ENCODE measurements around the gene EPB41L4A. TPM values are rescaled to one million over a fixed set of nuclear protein-coding genes. Genes with fewer than 3 reads are reported as not detected.
"Not testable (repeated sequence)": the region's sequence is repeated elsewhere in the genome, so short reads cannot be mapped to it uniquely, and the experiment has no call there.

The EPB41L4A gene
- total RNA-seq, 1 donor: 0.86 TPM

DNA sequence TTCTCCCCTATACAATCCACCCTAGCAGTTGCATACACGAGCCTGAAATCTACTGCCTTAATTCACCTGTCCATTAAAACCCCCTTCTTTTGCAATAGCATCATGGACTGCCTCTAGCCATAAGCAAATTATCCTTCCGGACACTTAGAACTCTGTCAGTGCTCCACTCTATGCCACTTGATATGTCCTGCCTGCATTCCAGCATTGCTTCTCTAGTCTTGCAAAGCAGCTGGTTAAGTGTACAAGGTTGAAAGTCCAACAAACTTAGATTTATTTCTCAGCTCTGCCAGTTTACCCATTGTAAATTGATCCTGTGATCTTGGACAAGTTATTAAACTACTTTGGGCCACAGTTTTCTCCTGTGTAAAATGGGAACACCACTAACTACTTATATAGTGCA is 197.9 kb downstream of the EPB41L4A start:
- H3K4me3 ChIP-seq (ENCODE audit: low read depth, low read length): no peak overlapping the region
- no peak for DNase-seq (ENCODE audit: low read depth)
- TF ChIP-seq, protein P1, sequence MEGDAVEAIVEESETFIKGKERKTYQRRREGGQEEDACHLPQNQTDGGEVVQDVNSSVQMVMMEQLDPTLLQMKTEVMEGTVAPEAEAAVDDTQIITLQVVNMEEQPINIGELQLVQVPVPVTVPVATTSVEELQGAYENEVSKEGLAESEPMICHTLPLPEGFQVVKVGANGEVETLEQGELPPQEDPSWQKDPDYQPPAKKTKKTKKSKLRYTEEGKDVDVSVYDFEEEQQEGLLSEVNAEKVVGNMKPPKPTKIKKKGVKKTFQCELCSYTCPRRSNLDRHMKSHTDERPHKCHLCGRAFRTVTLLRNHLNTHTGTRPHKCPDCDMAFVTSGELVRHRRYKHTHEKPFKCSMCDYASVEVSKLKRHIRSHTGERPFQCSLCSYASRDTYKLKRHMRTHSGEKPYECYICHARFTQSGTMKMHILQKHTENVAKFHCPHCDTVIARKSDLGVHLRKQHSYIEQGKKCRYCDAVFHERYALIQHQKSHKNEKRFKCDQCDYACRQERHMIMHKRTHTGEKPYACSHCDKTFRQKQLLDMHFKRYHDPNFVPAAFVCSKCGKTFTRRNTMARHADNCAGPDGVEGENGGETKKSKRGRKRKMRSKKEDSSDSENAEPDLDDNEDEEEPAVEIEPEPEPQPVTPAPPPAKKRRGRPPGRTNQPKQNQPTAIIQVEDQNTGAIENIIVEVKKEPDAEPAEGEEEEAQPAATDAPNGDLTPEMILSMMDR (IDR thresholded peaks at IDR 0.05; ENCODE audit: insufficient read depth, low read depth, low read length): no peak

DNA sequence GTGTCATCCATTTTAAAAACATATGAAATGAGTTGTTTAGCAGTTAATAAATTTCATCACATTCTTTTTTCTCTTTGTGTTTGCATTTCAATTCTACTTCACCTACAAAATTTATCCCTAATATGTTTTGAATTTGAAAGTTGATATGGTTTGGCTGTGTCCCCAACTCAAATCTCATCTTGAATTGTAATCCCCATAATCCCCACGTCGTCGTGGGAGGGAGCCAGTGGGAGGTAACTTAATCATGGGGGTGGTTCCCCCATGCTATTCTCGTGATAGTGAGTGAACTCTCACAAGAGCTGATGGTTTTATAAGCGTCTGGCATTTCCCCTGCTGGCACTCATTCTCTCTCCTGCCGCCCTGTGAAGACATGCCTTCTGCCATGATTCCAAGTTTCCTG is 200.1 kb downstream of the EPB41L4A start:
- DNase-seq (ENCODE audit: low read depth): no peak
- TF ChIP-seq, protein P1 (IDR thresholded peaks at IDR 0.05; ENCODE audit: insufficient read depth, low read depth, low read length): no peak
- no peak overlapping the region for H3K4me3 ChIP-seq (ENCODE audit: low read depth, low read length)

DNA sequence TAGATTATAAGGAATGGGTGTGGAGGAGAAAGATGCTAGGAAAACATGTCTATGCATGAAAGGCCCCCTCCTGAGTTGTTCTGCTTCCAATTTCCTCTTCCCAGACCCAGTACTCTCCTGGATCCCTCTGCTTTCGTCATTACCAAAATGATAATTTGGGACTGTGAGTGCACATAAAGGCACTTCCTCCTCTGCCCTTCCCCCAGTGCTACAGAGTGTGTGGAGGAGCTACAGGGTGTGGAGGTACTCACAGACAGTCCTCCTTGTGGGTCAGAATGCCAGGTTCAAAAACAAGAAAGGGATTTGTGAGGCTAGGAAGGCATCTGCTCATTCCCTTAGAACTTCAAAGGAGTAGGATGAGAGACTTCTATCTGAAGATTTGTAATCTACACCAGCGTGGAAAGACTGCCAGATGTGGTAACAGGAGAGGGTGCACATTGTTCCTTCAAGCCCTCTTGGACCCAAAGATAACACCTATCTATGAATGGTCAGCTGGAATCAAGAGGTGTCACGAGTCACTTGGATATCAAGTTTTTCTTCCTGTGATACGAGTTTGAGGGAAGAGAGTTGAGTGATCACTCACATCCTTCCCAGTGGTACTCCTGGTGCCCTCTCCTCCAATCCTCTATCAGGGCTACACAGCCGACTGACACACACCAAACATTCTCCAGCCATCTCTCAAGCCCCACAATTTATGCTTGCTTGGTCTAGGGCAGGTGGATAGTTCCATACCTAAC is 201.1 kb downstream of the EPB41L4A start:
- TF ChIP-seq, protein P1 (IDR thresholded peaks at IDR 0.05; ENCODE audit: insufficient read depth, low read depth, low read length): no peak
- no peak overlapping the region for H3K4me3 ChIP-seq (ENCODE audit: low read depth, low read length)
- DNase-seq (ENCODE audit: low read depth): no peak

DNA sequence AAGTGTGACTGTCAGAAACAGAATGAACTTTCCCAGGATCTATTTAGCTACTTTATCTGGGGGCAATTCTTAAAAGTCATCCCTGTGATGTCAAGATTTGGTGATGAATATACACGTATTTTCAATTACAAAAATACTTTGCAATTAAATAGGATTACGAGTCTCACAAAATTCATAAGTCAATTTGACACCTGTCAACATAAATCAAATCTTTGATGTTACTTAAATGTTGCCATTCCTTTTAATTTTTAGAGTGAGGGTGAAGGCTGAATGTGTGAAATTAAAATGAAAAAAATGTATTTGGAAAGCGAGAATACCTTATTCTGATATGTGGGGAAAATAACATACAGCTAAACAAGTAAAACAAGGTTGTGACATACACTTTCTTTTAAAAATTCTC is 202.9 kb downstream of the EPB41L4A start:
- DNase-seq (ENCODE audit: low read depth): no peak
- no peak overlapping the region for H3K4me3 ChIP-seq (ENCODE audit: low read depth, low read length)
- TF ChIP-seq, protein P1 (IDR thresholded peaks at IDR 0.05; ENCODE audit: insufficient read depth, low read depth, low read length): no peak

DNA sequence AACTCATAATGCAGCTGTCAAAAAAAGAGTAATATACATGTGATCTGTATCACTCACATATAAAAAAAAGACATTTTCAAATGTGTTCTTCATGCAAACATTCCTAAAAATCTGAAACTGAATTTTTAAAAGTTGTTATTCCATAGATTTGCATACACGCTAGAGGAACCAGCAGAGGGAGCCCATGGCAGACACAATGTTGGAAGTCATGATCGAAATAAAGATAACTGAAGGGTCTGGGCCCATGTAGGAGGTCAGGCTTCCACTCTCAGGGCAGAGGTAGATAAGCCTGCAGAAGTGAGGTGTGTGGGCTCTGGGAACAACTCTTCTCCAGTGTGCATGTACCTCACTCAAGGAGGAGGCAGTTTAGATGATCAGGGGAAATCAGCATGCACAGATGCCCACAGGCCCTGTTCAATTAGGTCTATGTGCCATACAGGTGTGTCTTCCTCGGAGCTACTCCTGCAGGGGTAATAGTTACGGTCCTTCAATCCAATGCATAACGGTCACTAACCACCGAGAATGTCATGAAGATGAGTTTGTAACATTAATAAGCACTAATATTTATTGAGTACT is 208.6 kb downstream of the EPB41L4A start:
- DNase-seq (ENCODE audit: low read depth): peak; percentile 41
- TF ChIP-seq, protein P1 (IDR thresholded peaks at IDR 0.05; ENCODE audit: insufficient read depth, low read depth, low read length): peak; percentile 67

DNA sequence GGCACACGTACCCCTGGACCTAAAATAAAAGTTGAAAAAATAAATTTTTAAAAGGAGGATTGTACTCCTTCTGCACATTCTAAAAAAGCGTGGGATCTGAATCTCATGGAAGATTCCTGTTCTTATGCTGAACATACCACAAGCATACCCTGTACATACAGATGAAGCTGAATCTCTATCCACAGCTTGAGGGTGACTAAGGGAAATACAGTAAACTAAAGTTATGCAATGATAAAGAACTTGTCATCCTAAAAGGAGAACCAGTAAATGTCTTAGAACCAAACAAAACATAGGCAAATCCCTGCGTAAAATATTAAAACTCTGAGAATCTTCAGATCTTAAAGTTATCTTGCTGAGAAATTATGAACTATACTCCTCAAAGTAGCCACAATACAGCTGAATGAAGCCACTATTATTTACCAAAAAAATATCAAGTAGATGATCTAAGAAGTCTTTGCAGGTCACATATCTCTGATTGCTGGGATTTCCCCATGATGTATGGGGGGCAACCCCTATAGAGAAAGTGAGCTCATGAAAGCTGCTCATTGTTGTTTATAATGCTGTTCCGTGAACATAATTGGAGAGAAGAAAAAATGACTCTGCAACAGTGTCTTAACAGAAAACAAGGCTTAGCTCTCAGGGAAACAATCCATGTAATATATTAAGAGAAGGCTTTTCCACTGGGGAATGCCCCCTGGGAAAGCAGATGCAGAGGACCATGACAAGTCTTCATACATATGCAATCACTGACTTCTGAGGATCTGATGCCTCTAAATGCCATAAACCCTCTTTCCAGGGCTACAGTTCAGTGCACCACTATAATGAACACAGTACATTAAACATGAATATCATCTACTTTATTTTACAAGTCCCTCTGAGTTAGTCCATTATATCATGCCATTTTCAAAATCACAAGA is 210.1 kb downstream of the EPB41L4A start:
- DNase-seq (ENCODE audit: low read depth): no peak
- TF ChIP-seq, protein P1 (IDR thresholded peaks at IDR 0.05; ENCODE audit: insufficient read depth, low read depth, low read length): no peak
- H3K4me3 ChIP-seq (ENCODE audit: low read depth, low read length): no peak overlapping the region

More for the DNA sequence above, 208.6 kb downstream of the EPB41L4A start:
- no peak overlapping the region for H3K4me3 ChIP-seq (ENCODE audit: low read depth, low read length)

DNA sequence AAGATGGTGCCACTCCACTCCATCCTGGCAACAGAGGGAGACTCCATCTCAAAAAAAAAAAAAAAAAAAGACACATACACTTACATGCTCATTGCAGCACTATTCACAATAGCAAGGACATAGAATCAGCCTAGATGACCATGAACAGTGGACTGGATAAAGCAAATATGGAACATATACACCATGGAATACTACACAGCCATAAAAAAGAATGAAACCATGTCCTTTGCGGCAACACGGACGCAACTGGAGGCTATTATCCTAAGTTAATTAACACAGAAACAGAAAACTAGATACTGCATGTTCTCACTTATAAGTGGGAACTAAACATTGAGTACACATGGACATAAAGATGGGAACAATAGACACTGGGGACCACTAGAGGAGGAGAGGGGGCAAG is 210.9 kb downstream of the EPB41L4A start:
- DNase-seq (ENCODE audit: low read depth); H3K4me3 ChIP-seq (ENCODE audit: low read depth, low read length): not testable (repeated sequence)
